ENCODE results near the gene CETN3.

DNA sequence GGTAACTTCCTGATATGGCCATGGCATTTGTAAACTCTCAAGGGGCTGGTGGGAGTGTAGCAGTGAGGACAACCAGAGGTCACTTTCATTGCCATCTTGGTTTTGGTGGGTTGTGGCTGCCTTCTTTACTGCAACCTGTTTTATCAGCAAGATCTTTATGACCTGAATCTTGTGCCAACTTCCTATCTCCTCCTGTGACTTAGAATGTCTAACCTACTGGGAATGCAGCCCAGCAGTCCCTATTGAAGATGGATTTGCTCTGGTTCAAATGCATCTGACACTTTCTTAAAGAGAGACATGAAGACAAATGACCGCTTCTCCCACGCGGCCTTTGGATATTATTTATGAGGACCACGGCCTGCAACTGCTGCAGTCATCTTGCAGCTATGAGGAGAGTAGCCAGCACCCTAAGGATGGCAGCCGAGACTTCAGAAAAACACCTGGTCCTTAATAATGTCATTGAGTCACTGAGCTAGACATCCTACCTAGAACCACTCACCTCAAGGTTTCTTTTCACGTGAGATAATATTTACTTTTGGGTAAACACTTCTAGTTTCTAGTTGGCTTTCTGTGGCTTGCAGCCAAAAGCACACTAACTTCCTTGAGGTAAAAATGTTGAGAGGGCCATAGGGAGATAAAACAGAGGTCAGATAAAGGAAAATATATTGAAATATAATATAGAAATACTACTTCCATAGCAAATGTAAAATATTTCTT is 28.2 kb downstream of the CETN3 start:
- TF ChIP-seq, protein P1, sequence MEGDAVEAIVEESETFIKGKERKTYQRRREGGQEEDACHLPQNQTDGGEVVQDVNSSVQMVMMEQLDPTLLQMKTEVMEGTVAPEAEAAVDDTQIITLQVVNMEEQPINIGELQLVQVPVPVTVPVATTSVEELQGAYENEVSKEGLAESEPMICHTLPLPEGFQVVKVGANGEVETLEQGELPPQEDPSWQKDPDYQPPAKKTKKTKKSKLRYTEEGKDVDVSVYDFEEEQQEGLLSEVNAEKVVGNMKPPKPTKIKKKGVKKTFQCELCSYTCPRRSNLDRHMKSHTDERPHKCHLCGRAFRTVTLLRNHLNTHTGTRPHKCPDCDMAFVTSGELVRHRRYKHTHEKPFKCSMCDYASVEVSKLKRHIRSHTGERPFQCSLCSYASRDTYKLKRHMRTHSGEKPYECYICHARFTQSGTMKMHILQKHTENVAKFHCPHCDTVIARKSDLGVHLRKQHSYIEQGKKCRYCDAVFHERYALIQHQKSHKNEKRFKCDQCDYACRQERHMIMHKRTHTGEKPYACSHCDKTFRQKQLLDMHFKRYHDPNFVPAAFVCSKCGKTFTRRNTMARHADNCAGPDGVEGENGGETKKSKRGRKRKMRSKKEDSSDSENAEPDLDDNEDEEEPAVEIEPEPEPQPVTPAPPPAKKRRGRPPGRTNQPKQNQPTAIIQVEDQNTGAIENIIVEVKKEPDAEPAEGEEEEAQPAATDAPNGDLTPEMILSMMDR (IDR thresholded peaks at IDR 0.05), result no peak
- TF ChIP-seq USF1 (CRISPR knock-in tag; IDR thresholded peaks at IDR 0.05) (no peak), CREB1 (CRISPR knock-in tag; IDR thresholded peaks at IDR 0.05) (no peak), GRHL2 (CRISPR knock-in tag; IDR thresholded peaks at IDR 0.05; ENCODE audit: insufficient replicate concordance, severe bottlenecking) (no peak), CBFB (CRISPR knock-in tag; IDR thresholded peaks at IDR 0.05; ENCODE audit: low read depth) (no peak), ZNF121 (CRISPR knock-in tag; IDR thresholded peaks at IDR 0.05) (no peak), ZNF425 (CRISPR knock-in tag; conservative IDR thresholded peaks at IDR 0.05) (no peak)
- TF ChIP-seq, protein P2, sequence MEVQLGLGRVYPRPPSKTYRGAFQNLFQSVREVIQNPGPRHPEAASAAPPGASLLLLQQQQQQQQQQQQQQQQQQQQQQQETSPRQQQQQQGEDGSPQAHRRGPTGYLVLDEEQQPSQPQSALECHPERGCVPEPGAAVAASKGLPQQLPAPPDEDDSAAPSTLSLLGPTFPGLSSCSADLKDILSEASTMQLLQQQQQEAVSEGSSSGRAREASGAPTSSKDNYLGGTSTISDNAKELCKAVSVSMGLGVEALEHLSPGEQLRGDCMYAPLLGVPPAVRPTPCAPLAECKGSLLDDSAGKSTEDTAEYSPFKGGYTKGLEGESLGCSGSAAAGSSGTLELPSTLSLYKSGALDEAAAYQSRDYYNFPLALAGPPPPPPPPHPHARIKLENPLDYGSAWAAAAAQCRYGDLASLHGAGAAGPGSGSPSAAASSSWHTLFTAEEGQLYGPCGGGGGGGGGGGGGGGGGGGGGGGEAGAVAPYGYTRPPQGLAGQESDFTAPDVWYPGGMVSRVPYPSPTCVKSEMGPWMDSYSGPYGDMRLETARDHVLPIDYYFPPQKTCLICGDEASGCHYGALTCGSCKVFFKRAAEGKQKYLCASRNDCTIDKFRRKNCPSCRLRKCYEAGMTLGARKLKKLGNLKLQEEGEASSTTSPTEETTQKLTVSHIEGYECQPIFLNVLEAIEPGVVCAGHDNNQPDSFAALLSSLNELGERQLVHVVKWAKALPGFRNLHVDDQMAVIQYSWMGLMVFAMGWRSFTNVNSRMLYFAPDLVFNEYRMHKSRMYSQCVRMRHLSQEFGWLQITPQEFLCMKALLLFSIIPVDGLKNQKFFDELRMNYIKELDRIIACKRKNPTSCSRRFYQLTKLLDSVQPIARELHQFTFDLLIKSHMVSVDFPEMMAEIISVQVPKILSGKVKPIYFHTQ (CRISPR knock-in tag; IDR thresholded peaks at IDR 0.05), result no peak
- TF ChIP-seq, protein P3, sequence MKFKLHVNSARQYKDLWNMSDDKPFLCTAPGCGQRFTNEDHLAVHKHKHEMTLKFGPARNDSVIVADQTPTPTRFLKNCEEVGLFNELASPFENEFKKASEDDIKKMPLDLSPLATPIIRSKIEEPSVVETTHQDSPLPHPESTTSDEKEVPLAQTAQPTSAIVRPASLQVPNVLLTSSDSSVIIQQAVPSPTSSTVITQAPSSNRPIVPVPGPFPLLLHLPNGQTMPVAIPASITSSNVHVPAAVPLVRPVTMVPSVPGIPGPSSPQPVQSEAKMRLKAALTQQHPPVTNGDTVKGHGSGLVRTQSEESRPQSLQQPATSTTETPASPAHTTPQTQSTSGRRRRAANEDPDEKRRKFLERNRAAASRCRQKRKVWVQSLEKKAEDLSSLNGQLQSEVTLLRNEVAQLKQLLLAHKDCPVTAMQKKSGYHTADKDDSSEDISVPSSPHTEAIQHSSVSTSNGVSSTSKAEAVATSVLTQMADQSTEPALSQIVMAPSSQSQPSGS (CRISPR knock-in tag; IDR thresholded peaks at IDR 0.05; ENCODE audit: borderline replicate concordance, low read depth), result no peak
- TF ChIP-seq, protein P4, sequence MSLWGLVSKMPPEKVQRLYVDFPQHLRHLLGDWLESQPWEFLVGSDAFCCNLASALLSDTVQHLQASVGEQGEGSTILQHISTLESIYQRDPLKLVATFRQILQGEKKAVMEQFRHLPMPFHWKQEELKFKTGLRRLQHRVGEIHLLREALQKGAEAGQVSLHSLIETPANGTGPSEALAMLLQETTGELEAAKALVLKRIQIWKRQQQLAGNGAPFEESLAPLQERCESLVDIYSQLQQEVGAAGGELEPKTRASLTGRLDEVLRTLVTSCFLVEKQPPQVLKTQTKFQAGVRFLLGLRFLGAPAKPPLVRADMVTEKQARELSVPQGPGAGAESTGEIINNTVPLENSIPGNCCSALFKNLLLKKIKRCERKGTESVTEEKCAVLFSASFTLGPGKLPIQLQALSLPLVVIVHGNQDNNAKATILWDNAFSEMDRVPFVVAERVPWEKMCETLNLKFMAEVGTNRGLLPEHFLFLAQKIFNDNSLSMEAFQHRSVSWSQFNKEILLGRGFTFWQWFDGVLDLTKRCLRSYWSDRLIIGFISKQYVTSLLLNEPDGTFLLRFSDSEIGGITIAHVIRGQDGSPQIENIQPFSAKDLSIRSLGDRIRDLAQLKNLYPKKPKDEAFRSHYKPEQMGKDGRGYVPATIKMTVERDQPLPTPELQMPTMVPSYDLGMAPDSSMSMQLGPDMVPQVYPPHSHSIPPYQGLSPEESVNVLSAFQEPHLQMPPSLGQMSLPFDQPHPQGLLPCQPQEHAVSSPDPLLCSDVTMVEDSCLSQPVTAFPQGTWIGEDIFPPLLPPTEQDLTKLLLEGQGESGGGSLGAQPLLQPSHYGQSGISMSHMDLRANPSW (CRISPR knock-in tag; conservative IDR thresholded peaks at IDR 0.05; ENCODE audit: low read depth), result no peak

Data from WTC11 (cell line).